Measurements from ENCODE around the gene PDRG1.

DNA sequence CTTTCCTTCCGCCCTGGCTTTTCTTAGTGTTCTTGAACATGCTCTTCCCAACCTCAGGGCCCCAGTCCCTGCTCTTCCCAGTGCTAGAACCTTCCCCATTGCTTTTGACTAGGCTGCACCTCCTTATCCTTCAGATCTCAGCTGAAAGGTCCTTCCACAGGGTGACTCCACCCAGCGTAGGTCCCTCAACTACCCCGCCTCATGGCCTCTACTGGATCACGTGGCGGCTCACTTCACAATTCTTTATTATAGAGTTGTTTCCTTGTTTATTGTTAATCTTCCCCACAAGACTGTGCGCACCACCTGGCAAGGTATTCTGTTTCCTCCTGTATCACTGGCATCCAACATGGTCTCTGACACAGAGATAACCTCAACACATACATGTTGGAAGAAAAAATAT is 50.2 kb downstream of the PDRG1 start:
- TF ChIP-seq, protein P1, sequence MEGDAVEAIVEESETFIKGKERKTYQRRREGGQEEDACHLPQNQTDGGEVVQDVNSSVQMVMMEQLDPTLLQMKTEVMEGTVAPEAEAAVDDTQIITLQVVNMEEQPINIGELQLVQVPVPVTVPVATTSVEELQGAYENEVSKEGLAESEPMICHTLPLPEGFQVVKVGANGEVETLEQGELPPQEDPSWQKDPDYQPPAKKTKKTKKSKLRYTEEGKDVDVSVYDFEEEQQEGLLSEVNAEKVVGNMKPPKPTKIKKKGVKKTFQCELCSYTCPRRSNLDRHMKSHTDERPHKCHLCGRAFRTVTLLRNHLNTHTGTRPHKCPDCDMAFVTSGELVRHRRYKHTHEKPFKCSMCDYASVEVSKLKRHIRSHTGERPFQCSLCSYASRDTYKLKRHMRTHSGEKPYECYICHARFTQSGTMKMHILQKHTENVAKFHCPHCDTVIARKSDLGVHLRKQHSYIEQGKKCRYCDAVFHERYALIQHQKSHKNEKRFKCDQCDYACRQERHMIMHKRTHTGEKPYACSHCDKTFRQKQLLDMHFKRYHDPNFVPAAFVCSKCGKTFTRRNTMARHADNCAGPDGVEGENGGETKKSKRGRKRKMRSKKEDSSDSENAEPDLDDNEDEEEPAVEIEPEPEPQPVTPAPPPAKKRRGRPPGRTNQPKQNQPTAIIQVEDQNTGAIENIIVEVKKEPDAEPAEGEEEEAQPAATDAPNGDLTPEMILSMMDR (IDR thresholded peaks at IDR 0.05) = no peak
- TF ChIP-seq POLR2AphosphoS5 (IDR thresholded peaks at IDR 0.05) (no peak), POLR2A (IDR thresholded peaks at IDR 0.05) (no peak)
